Measurements from ENCODE around the gene ALG10.
"Not testable (repeated sequence)": the region's sequence is repeated elsewhere in the genome, so short reads cannot be mapped to it uniquely, and the experiment has no call there.

The ALG10 gene, protein sequence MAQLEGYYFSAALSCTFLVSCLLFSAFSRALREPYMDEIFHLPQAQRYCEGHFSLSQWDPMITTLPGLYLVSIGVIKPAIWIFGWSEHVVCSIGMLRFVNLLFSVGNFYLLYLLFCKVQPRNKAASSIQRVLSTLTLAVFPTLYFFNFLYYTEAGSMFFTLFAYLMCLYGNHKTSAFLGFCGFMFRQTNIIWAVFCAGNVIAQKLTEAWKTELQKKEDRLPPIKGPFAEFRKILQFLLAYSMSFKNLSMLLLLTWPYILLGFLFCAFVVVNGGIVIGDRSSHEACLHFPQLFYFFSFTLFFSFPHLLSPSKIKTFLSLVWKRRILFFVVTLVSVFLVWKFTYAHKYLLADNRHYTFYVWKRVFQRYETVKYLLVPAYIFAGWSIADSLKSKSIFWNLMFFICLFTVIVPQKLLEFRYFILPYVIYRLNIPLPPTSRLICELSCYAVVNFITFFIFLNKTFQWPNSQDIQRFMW

DNA sequence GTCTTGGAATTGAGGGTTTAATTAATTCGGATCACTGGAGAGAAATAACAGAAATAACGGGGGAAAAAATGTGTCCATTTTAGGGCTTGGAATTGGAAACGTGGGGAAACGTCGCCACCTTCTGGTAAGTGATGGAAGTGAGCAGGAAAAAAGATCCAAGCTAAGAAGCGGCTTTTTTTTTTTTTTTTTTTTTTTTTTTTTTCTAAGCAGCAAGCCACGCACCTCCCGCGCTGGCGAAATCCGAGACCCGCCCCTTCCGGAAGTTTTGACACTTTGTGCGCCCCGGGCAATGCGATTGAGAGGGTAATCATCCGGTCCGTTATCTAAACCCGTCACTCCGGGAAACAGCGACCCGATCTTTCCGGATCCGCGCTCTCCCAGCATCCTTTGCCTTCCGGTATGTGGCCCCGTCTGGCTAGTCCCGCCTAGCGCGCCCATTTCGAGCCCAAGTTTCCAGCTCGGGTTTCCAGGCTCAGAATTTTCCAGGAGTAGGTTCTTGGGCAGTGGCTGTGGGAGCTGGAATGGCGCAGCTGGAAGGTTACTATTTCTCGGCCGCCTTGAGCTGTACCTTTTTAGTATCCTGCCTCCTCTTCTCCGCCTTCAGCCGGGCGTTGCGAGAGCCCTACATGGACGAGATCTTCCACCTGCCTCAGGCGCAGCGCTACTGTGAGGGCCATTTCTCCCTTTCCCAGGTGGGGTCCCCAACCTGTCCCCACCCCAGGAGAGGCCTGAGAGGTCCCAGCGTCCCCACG, at the start of gene ALG10:
Gene ALG10 (plus strand): TSS at position 418 of the 752 bp plus-strand sequence. CDS start 104 bp downstream, at position 522.
- Histone ChIP-seq H3K4me3 (ENCODE audit: low read depth in 1 of 2, low read length in 2 of 2) (peak within 1 kb of the TSS; percentile 76 to 78), H3K36me3 (ENCODE audit: control insufficient read depth in 1 of 2, insufficient read depth in 2 of 2, low read length in 2 of 2) (peaks cover 0 to 7% of the 10 kb centered on the region in 2 donors), H3K27me3 (ENCODE audit: low read depth, low read length) (no peaks in the 10 kb centered on the region), H3K4me1 (ENCODE audit: control insufficient read depth in 1 of 2, insufficient read depth in 2 of 2, low read length in 2 of 2) (peaks cover 4 to 11% of the 10 kb centered on the region in 2 donors), H3K9me3 (ENCODE audit: control insufficient read depth in 1 of 2, low read length in 2 of 2) (no peaks in the 10 kb centered on the region), H3K27ac (ENCODE audit: low read length) (peak within 1 kb of the TSS; percentile 82)

DNA sequence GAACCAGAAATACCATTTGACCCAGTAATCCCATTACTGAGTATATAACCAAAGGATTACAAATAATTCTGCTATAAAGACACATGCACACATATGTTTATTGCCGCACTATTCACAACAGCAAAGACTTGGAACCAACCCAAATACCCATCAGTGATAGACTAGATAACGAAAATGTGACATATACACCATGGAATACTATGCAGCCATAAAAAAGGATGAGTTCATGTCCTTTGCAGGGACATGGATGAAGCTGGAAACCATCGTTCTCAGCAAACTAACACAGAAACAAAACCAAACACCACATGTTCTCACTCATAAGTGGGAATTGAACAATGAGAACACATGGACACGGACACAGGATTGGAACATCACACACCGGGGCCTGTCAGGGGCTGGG, 49.4 kb upstream of the ALG10 start:
- H3K9me3 ChIP-seq (ENCODE audit: control insufficient read depth in 1 of 2, low read length in 2 of 2); H3K4me1 ChIP-seq (ENCODE audit: control insufficient read depth in 1 of 2, insufficient read depth in 2 of 2, low read length in 2 of 2); H3K27me3 ChIP-seq (ENCODE audit: low read depth, low read length); H3K4me3 ChIP-seq (ENCODE audit: low read depth in 1 of 2, low read length in 2 of 2); H3K27ac ChIP-seq (ENCODE audit: low read length); H3K36me3 ChIP-seq (ENCODE audit: control insufficient read depth in 1 of 2, insufficient read depth in 2 of 2, low read length in 2 of 2): not testable (repeated sequence)

DNA sequence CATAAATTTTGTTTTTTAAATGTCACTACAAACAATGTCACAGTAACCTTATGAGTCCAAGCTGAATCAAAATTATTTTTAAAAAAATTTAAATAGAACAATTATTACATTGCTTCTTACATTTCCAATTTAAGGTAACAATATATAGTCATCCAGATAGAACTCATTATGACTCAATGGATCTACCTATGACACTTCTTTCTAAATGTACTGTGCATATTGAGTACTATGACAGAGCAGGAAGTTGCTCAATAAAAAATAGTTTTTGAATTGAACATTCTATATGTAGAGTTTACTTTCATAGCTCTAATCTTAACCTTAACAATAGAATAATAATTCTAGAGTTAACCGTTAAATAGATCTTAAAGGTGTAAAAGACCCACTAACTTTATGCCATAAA, 44.4 kb upstream of the ALG10 start:
- H3K27me3 ChIP-seq (ENCODE audit: low read depth, low read length) = no peaks in the 10 kb centered on the region
- no peaks in the 10 kb centered on the region for H3K36me3 ChIP-seq (ENCODE audit: control insufficient read depth in 1 of 2, insufficient read depth in 2 of 2, low read length in 2 of 2)
- no peaks in the 10 kb centered on the region for H3K9me3 ChIP-seq (ENCODE audit: control insufficient read depth in 1 of 2, low read length in 2 of 2)
- H3K4me1 ChIP-seq (ENCODE audit: control insufficient read depth in 1 of 2, insufficient read depth in 2 of 2, low read length in 2 of 2) = no peaks in the 10 kb centered on the region
- no peak overlapping the region for H3K27ac ChIP-seq (ENCODE audit: low read length)
- H3K4me3 ChIP-seq (ENCODE audit: low read depth in 1 of 2, low read length in 2 of 2) = no peak overlapping the region

DNA sequence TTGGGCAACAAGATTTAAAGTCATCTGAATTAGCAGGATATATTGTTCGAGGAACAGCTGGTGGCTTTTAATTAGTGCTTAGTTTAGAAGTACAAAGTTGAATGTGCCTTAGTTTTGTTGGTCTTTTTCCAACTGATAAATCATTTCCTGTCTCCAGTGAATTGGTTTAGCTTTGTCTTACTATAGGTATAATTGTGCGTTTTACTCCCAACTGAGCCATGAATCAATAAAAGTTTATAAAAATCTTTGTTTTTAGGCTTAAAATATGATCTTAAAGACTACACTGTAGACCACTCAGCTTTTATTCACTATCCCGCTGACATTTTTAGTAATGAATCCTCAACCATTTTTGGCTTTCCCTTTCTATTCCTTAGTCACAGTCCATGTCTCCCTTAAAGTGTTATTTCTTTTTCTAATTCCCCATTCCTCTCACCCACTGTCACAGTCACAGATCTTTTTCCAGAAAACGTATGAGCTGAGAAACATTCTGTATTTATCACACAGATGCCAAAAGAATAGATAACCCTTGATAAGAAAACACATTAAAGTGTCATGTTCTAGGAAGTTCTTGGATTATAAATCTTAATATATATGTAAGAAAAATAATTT, 34.0 kb upstream of the ALG10 start:
- H3K27me3 ChIP-seq (ENCODE audit: low read depth, low read length) = no peaks in the 10 kb centered on the region
- no peaks in the 10 kb centered on the region for H3K9me3 ChIP-seq (ENCODE audit: control insufficient read depth in 1 of 2, low read length in 2 of 2)
- H3K27ac ChIP-seq (ENCODE audit: low read length) = no peak overlapping the region
- H3K4me3 ChIP-seq (ENCODE audit: low read depth in 1 of 2, low read length in 2 of 2) = no peak overlapping the region
- no peaks in the 10 kb centered on the region for H3K4me1 ChIP-seq (ENCODE audit: control insufficient read depth in 1 of 2, insufficient read depth in 2 of 2, low read length in 2 of 2)
- H3K36me3 ChIP-seq (ENCODE audit: control insufficient read depth in 1 of 2, insufficient read depth in 2 of 2, low read length in 2 of 2) = no peaks in the 10 kb centered on the region

DNA sequence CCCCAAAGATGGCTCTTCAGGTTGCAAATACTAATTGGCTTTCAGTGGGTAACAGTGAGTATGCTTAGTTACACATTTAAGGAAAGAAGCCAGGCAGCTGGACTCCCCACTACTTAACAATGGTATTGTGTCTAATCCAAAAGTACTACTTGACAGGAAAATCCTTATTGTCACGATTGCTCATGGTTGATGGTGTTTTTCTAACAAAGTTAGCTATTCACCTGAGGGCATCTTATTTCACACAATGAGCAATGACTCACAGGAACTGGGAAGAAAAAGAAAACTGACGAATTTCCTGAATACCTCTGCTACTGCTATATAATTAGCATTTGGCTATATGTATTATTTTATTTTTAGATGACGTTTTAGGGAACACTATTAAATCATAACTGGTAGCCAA, 33.4 kb upstream of the ALG10 start:
- no peak overlapping the region for H3K4me3 ChIP-seq (ENCODE audit: low read depth in 1 of 2, low read length in 2 of 2)
- H3K36me3 ChIP-seq (ENCODE audit: control insufficient read depth in 1 of 2, insufficient read depth in 2 of 2, low read length in 2 of 2) = no peaks in the 10 kb centered on the region
- H3K27ac ChIP-seq (ENCODE audit: low read length) = no peak overlapping the region
- H3K9me3 ChIP-seq (ENCODE audit: control insufficient read depth in 1 of 2, low read length in 2 of 2) = no peaks in the 10 kb centered on the region
- H3K27me3 ChIP-seq (ENCODE audit: low read depth, low read length) = no peaks in the 10 kb centered on the region
- no peaks in the 10 kb centered on the region for H3K4me1 ChIP-seq (ENCODE audit: control insufficient read depth in 1 of 2, insufficient read depth in 2 of 2, low read length in 2 of 2)

DNA sequence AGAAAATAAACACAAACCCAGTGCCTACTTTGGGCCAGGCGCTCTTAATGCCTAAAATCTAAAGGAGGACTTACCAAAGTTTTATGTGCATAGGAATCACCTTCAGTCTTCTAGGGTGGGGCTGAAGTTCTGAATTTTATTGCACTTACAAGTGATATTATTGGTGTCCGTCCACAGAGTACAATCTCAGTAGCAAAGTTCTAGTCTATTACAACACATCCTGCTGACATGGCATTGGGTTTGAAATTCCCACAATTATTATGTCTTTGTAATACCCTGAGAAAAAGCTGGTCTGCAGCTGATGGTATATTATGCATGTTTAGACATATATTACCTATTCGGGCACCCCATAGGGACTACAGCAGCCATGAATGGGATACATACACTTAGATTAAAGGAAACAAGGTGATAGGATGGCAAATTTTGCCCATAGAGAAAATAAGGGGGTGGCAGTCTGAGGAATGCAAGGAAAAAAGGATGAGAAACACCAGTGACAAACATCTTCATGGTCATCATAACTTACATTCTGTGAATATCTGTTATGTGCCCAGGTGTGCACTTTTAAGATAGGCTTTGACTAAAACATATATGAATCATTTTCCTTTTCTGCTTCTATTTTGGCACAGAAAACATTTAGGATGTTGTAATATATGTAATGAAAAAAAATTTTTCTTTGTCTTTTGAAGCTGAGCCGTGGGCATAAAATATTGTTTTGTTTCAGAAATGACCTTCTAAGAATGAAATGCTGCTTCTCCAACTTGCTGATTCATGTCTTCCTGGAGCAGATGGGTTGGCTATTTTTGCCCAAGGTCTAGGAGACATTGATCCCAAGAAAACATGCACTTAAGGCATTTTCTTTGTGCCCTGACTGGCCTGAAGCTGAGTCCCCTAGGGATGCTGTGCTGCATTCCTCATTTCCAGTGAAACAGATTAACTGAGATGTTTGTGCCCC, 27.2 kb upstream of the ALG10 start:
- Histone ChIP-seq H3K4me3 (ENCODE audit: low read depth in 1 of 2, low read length in 2 of 2) (no peak overlapping the region), H3K27me3 (ENCODE audit: low read depth, low read length) (no peaks in the 10 kb centered on the region), H3K4me1 (ENCODE audit: control insufficient read depth in 1 of 2, insufficient read depth in 2 of 2, low read length in 2 of 2) (no peaks in the 10 kb centered on the region), H3K27ac (ENCODE audit: low read length) (no peak overlapping the region), H3K36me3 (ENCODE audit: control insufficient read depth in 1 of 2, insufficient read depth in 2 of 2, low read length in 2 of 2) (no peaks in the 10 kb centered on the region), H3K9me3 (ENCODE audit: control insufficient read depth in 1 of 2, low read length in 2 of 2) (no peaks in the 10 kb centered on the region)

DNA sequence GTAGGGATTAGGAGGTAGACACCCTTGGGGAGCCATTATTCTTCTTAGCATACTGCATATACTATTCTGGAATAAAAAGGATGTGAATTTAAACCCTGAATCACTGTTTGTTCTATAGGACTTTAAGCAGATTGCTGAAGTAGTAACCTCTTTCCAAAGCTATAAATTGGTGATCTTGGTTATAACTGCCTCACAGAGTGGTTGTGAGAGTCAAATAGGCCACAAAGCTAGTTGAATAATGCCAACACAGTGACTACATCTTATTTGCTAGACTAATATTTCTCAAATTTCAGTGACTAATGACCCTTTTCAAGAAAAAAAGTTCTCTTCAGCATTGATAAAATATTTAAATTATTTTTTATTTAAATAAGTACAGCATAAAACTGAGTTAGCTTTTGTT, 13.5 kb upstream of the ALG10 start:
- not testable (repeated sequence) for H3K27ac ChIP-seq (ENCODE audit: low read length); H3K4me1 ChIP-seq (ENCODE audit: control insufficient read depth in 1 of 2, insufficient read depth in 2 of 2, low read length in 2 of 2); H3K4me3 ChIP-seq (ENCODE audit: low read depth in 1 of 2, low read length in 2 of 2); H3K9me3 ChIP-seq (ENCODE audit: control insufficient read depth in 1 of 2, low read length in 2 of 2); H3K36me3 ChIP-seq (ENCODE audit: control insufficient read depth in 1 of 2, insufficient read depth in 2 of 2, low read length in 2 of 2); H3K27me3 ChIP-seq (ENCODE audit: low read depth, low read length)

DNA sequence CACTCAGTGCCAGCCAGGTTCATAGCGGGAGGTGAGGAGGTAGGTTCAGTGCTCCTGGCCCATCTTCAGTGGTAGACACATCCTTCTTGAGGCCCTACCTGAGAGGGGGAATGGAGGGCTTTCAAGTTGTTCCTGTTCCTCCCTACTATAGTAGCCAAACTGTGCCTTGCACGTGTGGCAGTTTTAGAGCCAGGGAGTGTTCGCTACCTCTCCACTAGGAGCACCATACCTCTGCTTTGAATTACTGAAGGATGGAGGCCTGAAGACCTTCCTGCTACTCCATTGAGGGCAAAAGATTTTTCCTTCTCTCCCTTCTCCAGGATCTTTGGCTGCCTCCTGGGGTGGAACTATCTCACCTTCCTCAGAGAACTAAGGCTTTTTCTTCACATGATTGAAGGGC, 5.9 kb upstream of the ALG10 start:
- no peaks in the 10 kb centered on the region for H3K9me3 ChIP-seq (ENCODE audit: control insufficient read depth in 1 of 2, low read length in 2 of 2)
- no peaks in the 10 kb centered on the region for H3K27me3 ChIP-seq (ENCODE audit: low read depth, low read length)
- H3K36me3 ChIP-seq (ENCODE audit: control insufficient read depth in 1 of 2, insufficient read depth in 2 of 2, low read length in 2 of 2) = no peaks in the 10 kb centered on the region
- H3K27ac ChIP-seq (ENCODE audit: low read length) = no peak overlapping the region
- H3K4me3 ChIP-seq (ENCODE audit: low read depth in 1 of 2, low read length in 2 of 2) = no peak overlapping the region
- peaks cover 0 to under 1% of the 10 kb centered on the region in 2 donors for H3K4me1 ChIP-seq (ENCODE audit: control insufficient read depth in 1 of 2, insufficient read depth in 2 of 2, low read length in 2 of 2)

DNA sequence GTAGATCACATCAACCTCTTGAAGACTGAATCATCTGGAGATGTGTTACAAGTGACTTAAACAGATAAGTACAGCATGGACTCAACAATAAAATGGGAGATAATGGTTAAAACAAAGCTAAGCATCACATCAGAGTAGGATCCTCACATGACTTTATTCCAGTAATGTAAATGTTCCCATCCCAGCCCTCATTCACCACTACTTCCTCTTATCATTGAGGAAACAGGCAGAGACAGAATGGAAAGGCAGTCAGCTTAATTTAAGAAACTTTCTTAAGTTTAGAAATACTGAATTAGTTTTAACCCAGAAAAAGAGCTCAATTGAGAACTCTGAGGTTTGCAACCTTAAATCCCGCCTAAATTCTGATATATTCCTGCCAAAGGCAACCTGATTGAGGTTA, 1.2 kb upstream of the ALG10 start:
- H3K9me3 ChIP-seq (ENCODE audit: control insufficient read depth in 1 of 2, low read length in 2 of 2) = no peaks in the 10 kb centered on the region
- H3K27ac ChIP-seq (ENCODE audit: low read length) = no peak overlapping the region
- H3K4me3 ChIP-seq (ENCODE audit: low read depth in 1 of 2, low read length in 2 of 2) = no peak overlapping the region

DNA sequence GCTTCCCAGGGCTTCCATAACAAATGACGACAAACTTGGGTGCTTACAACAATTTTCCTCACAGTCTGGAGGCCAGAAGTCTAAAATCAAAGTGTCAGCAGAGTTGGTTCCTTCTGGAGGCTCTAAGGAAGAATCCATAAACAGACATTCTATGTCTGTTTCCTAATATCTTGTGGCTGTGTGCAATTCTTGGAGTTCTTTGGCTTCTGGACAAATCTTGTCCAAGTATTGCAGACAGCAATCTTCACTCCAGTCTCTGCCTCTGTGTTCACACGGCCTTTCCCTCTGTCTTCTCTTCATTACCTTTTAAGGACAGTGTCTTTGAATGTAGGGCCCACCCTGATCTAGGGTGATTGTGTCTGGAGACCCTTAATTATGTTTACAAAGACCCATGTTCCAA, 5.4 kb downstream of the ALG10 start:
- H3K9me3 ChIP-seq (ENCODE audit: control insufficient read depth in 1 of 2, low read length in 2 of 2); H3K27me3 ChIP-seq (ENCODE audit: low read depth, low read length); H3K36me3 ChIP-seq (ENCODE audit: control insufficient read depth in 1 of 2, insufficient read depth in 2 of 2, low read length in 2 of 2); H3K4me3 ChIP-seq (ENCODE audit: low read depth in 1 of 2, low read length in 2 of 2); H3K4me1 ChIP-seq (ENCODE audit: control insufficient read depth in 1 of 2, insufficient read depth in 2 of 2, low read length in 2 of 2); H3K27ac ChIP-seq (ENCODE audit: low read length): not testable (repeated sequence)

More for the DNA sequence above, 1.2 kb upstream of the ALG10 start:
- H3K4me1 ChIP-seq (ENCODE audit: control insufficient read depth in 1 of 2, insufficient read depth in 2 of 2, low read length in 2 of 2) = peaks cover 4 to 11% of the 10 kb centered on the region in 2 donors
- H3K27me3 ChIP-seq (ENCODE audit: low read depth, low read length) = no peaks in the 10 kb centered on the region
- H3K36me3 ChIP-seq (ENCODE audit: control insufficient read depth in 1 of 2, insufficient read depth in 2 of 2, low read length in 2 of 2) = peaks cover 0 to 7% of the 10 kb centered on the region in 2 donors
